ENCODE results near the gene LGALS1.

DNA sequence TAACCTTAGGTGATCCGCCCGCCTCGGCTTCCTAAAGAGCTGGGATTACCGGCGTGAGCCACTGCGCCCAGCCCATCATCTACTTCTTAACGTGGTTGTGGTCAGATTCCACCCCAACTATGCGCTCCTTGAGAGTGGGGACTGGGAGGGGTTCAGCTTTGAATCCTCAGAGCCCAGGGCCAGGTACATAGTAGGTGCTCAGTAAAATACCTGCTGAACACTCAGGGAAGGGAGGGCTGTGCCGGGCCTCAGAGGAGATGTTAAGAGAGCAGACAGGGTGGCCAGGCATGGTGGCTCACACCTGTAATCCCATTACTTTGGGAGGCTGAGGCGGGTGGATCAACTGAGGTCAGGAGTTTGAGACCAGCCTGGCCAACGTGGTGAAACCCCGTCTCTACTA lies 1.2 kb upstream of the LGALS1 start:
- TF ChIP-seq CTCF (IDR thresholded peaks at IDR 0.05): no peak
- TF ChIP-seq POLR2A (IDR thresholded peaks at IDR 0.05): no peak

Data from Peyer's patch (tissue), 4 donors.